ENCODE measurements around the gene P3H2.

DNA sequence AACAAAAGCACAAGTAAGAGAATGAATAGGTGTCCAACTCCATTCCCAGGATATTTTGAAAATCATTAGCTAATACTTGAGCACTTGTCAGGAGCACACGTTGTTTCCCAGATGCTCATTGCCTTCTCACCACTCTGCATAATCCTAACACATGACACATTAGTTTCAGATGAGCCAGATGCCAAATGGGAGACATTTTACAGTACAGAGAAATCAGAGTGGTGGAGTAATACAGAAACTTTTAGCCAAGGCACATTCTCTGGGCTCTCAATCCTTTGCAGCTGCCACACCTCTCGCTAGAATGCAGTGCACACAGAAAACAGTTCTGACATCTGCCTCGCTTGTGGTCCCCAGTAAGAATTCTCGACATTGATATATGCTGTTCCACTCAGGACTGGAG lies 76.6 kb downstream of the P3H2 start:
- TF ChIP-seq POU2F2 (IDR thresholded peaks at IDR 0.05; ENCODE audit: low read depth, low read length) (peak; percentile 55; the same call in 1 of the 2 replicates), POLR2A (IDR thresholded peaks at IDR 0.05; ENCODE audit: low read depth, low read length) (no peak)
